Measurements from ENCODE around the gene CCDC171.

The CCDC171 gene

DNA sequence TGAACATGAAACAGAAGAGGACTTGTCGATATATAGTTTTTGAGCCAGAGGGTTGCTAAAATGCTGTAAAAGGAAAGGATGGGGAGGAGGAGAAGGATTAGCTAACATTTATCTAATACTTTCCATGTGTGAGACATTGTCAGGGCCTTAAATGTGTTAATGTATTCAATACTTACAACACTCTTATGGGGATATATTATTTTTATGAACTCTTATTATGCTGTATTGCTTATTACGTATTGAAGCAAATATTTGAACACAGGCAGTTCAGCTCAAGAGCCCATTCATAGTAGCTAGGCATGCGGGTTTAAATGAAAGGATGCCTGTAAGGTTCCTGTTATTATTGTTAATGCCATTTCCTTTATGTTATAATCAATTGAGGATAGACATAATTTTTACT is 391.5 kb downstream of the CCDC171 start:
- no peak for DNase-seq
- H3K9me3 ChIP-seq (ENCODE audit: control insufficient read depth, low read length): no peaks in the 10 kb centered on the region
- no peak overlapping the region for H3K4me3 ChIP-seq (ENCODE audit: insufficient read depth, low read depth, low read length, poor library complexity, severe bottlenecking)

DNA sequence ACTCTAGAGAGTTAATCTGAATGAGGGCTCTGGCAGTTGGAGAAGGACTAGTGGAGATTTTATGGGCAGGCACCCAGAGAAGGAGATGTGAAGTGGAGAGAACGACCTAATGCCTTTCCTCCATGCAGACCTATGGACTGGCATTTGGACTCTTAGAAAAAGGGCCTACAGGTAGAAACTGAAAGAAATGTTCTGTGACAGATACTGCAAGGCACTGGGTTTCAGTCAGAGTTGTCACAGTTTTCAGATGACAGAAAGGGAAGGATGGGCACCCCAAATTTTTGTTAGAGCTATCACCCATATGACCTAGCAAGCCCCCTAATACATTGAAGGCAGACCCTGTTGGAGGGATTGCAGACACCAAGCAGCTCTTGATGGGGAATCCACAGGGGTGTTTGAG is 406.8 kb downstream of the CCDC171 start:
- no peak overlapping the region for H3K27ac ChIP-seq (ENCODE audit: insufficient read depth, low read length, poor library complexity, severe bottlenecking)
- no peaks in the 10 kb centered on the region for H3K36me3 ChIP-seq (ENCODE audit: control insufficient read depth, insufficient read depth, low read length)
- H3K4me3 ChIP-seq (ENCODE audit: insufficient read depth, low read depth, low read length, poor library complexity, severe bottlenecking): no peak overlapping the region
- H3K4me1 ChIP-seq (ENCODE audit: control insufficient read depth, insufficient read depth, low read length, poor library complexity, severe bottlenecking): no peaks in the 10 kb centered on the region
- H3K9me3 ChIP-seq (ENCODE audit: control insufficient read depth, low read length): no peaks in the 10 kb centered on the region
- DNase-seq: no peak
- no peaks in the 10 kb centered on the region for H3K27me3 ChIP-seq (replicated peaks; ENCODE audit: control insufficient read depth, insufficient read depth, low read length, poor library complexity, severe bottlenecking)

More for the DNA sequence above, 391.5 kb downstream of the CCDC171 start:
- Histone ChIP-seq H3K36me3 (ENCODE audit: control insufficient read depth, insufficient read depth, low read length) (no peaks in the 10 kb centered on the region), H3K27me3 (replicated peaks; ENCODE audit: control insufficient read depth, insufficient read depth, low read length, poor library complexity, severe bottlenecking) (no peaks in the 10 kb centered on the region), H3K4me1 (ENCODE audit: control insufficient read depth, insufficient read depth, low read length, poor library complexity, severe bottlenecking) (no peaks in the 10 kb centered on the region), H3K27ac (ENCODE audit: insufficient read depth, low read length, poor library complexity, severe bottlenecking) (no peak overlapping the region)

DNA sequence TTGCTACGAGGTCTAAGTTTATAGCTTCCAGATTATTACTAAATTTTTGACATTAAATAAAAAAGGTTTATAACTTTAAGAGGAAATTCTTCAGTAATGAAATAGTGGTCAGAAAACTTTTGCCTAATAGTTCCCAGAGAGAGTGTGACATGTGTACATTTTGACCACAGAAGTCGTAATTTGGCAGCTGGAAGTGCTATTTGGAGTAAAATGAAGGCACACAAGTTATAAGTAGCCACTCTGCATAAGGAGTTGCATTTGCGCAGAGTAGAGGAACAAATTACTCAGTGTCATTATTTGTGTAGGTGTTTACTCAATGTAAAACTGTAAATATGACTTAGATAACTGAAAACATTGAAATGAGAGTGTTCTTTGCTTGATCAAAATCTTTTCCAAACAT is 408.4 kb downstream of the CCDC171 start:
- Histone ChIP-seq H3K27ac (ENCODE audit: insufficient read depth, low read length, poor library complexity, severe bottlenecking) (no peak overlapping the region), H3K4me3 (ENCODE audit: insufficient read depth, low read depth, low read length, poor library complexity, severe bottlenecking) (no peak overlapping the region), H3K36me3 (ENCODE audit: control insufficient read depth, insufficient read depth, low read length) (no peaks in the 10 kb centered on the region), H3K9me3 (ENCODE audit: control insufficient read depth, low read length) (no peaks in the 10 kb centered on the region), H3K27me3 (replicated peaks; ENCODE audit: control insufficient read depth, insufficient read depth, low read length, poor library complexity, severe bottlenecking) (no peaks in the 10 kb centered on the region), H3K4me1 (ENCODE audit: control insufficient read depth, insufficient read depth, low read length, poor library complexity, severe bottlenecking) (no peaks in the 10 kb centered on the region)
- DNase-seq: no peak

DNA sequence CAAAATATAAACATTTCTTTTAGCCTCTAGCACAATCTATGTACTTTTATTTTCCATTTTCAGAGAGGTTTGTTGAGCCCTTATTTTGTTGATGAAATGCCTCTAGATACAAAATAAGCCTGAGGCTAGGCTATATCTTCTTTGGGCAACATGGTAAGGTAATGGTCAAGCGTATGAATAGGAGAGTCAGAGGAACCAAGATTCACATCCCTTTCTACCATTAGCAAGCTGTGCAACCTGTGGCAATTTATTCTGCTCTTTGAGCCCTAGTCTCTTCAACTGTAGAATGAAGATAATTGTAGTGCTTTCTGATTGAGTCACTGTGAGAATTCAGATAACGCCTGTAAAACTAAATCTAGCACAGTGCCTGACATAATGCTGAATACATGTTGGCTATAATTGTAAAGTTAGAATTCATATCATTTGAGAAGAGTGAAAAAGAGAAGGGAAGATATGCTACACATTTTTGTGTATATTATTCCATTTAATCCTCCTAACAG is 412.5 kb downstream of the CCDC171 start:
- DNase-seq: no peak
- no peaks in the 10 kb centered on the region for H3K27me3 ChIP-seq (replicated peaks; ENCODE audit: control insufficient read depth, insufficient read depth, low read length, poor library complexity, severe bottlenecking)
- no peak overlapping the region for H3K27ac ChIP-seq (ENCODE audit: insufficient read depth, low read length, poor library complexity, severe bottlenecking)
- H3K4me3 ChIP-seq (ENCODE audit: insufficient read depth, low read depth, low read length, poor library complexity, severe bottlenecking): no peak overlapping the region
- no peaks in the 10 kb centered on the region for H3K36me3 ChIP-seq (ENCODE audit: control insufficient read depth, insufficient read depth, low read length)
- no peaks in the 10 kb centered on the region for H3K4me1 ChIP-seq (ENCODE audit: control insufficient read depth, insufficient read depth, low read length, poor library complexity, severe bottlenecking)
- no peaks in the 10 kb centered on the region for H3K9me3 ChIP-seq (ENCODE audit: control insufficient read depth, low read length)

DNA sequence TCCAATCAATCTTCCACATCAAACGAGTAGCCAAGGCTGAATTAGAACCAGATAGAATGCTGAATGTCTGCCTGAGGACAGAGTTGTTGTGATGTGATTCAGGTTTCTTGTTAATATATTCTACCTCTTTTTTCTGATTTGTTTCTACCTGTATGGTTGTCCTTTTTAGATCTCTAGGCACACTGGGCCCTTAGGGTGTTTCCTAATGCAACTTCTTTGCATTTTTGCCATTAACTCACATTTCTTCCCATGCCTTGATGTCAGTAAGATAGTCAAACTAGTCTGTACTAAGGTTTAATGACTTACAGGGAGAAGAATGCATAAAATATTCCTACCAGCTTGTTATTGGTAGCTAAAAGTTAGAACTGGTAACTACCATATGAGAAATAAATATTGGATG is 413.6 kb downstream of the CCDC171 start:
- Histone ChIP-seq H3K4me1 (ENCODE audit: control insufficient read depth, insufficient read depth, low read length, poor library complexity, severe bottlenecking) (no peaks in the 10 kb centered on the region), H3K4me3 (ENCODE audit: insufficient read depth, low read depth, low read length, poor library complexity, severe bottlenecking) (no peak overlapping the region), H3K36me3 (ENCODE audit: control insufficient read depth, insufficient read depth, low read length) (no peaks in the 10 kb centered on the region), H3K27ac (ENCODE audit: insufficient read depth, low read length, poor library complexity, severe bottlenecking) (no peak overlapping the region), H3K27me3 (replicated peaks; ENCODE audit: control insufficient read depth, insufficient read depth, low read length, poor library complexity, severe bottlenecking) (no peaks in the 10 kb centered on the region), H3K9me3 (ENCODE audit: control insufficient read depth, low read length) (no peaks in the 10 kb centered on the region)
- DNase-seq: no peak

DNA sequence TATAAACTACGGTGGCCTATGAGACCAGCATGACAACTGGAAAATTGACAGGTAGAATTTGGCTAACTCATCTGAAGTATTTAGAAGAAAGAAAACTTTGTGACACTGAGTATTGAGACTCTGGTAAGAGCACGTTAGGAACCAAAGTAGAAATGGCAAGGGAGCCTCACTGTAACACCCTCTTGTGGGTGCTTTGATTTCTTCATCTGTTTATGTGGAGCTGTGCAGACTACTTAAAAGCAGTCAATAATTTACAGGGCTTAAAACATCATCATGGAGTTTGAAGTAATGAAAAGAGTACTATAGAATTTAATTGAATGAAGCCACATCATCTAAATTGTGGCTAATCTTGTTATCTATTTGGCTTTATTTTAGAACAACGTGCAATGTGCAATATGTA is 414.2 kb downstream of the CCDC171 start:
- H3K27me3 ChIP-seq (replicated peaks; ENCODE audit: control insufficient read depth, insufficient read depth, low read length, poor library complexity, severe bottlenecking): no peaks in the 10 kb centered on the region
- no peak for DNase-seq
- no peaks in the 10 kb centered on the region for H3K9me3 ChIP-seq (ENCODE audit: control insufficient read depth, low read length)
- no peak overlapping the region for H3K27ac ChIP-seq (ENCODE audit: insufficient read depth, low read length, poor library complexity, severe bottlenecking)
- H3K4me3 ChIP-seq (ENCODE audit: insufficient read depth, low read depth, low read length, poor library complexity, severe bottlenecking): no peak overlapping the region
- H3K36me3 ChIP-seq (ENCODE audit: control insufficient read depth, insufficient read depth, low read length): no peaks in the 10 kb centered on the region
- H3K4me1 ChIP-seq (ENCODE audit: control insufficient read depth, insufficient read depth, low read length, poor library complexity, severe bottlenecking): no peaks in the 10 kb centered on the region

DNA sequence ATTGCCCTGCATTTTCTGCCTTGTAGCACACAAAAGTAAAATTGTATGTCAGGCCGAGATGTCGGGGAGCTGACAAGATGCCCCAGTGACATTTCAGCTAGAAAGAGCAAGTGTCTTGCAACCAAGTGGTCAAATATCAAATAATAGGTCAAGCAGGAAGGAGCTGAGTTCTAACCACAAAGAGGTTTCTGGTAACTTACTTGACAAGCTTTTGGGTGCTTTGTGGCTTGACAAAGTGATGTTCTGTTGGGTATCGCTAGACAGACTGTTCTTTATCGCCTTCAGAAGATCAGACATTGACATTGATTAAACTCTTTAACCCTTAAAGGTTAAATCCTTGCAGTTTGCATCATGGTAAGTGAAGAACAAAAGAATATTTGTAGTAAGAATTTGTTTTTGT is 419.9 kb downstream of the CCDC171 start:
- no peak overlapping the region for H3K4me3 ChIP-seq (ENCODE audit: insufficient read depth, low read depth, low read length, poor library complexity, severe bottlenecking)
- no peaks in the 10 kb centered on the region for H3K27me3 ChIP-seq (replicated peaks; ENCODE audit: control insufficient read depth, insufficient read depth, low read length, poor library complexity, severe bottlenecking)
- no peak for DNase-seq
- H3K9me3 ChIP-seq (ENCODE audit: control insufficient read depth, low read length): no peaks in the 10 kb centered on the region
- H3K36me3 ChIP-seq (ENCODE audit: control insufficient read depth, insufficient read depth, low read length): no peaks in the 10 kb centered on the region
- H3K27ac ChIP-seq (ENCODE audit: insufficient read depth, low read length, poor library complexity, severe bottlenecking): no peak overlapping the region
- H3K4me1 ChIP-seq (ENCODE audit: control insufficient read depth, insufficient read depth, low read length, poor library complexity, severe bottlenecking): no peaks in the 10 kb centered on the region

DNA sequence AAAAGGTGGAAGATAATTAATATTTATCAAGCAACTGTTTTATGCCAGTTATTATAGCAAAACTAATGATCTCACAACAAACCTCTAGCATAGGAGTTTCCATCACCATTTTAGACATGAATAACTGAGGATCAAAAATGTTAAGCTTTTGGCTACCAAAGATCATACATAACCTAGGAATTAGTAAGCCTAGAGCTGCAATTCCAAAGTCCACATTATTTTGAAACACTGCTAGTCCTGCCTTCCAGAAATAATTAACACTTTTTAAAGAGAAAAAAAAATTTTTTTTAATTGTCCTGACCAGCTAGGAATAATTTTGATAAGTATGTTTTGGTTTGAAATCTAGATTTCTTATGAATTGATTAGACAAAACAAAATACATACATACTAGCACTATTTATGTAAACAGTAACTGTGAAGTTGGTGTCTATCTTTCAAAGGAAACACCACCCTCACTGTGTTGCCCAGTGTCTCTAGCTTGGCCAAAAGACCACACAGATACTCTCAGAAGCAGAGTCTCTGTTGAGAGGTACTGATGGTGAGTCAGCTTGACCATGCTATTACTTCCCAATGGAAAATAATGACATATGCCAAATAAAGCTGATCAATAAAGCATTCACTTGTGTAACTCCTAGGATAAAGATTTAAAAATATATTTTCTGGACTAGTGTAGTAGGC is 422.4 kb downstream of the CCDC171 start:
- DNase-seq: no peak
- H3K4me3 ChIP-seq (ENCODE audit: insufficient read depth, low read depth, low read length, poor library complexity, severe bottlenecking): no peak overlapping the region
- no peaks in the 10 kb centered on the region for H3K4me1 ChIP-seq (ENCODE audit: control insufficient read depth, insufficient read depth, low read length, poor library complexity, severe bottlenecking)
- no peak overlapping the region for H3K27ac ChIP-seq (ENCODE audit: insufficient read depth, low read length, poor library complexity, severe bottlenecking)
- no peaks in the 10 kb centered on the region for H3K36me3 ChIP-seq (ENCODE audit: control insufficient read depth, insufficient read depth, low read length)
- H3K9me3 ChIP-seq (ENCODE audit: control insufficient read depth, low read length): no peaks in the 10 kb centered on the region
- no peaks in the 10 kb centered on the region for H3K27me3 ChIP-seq (replicated peaks; ENCODE audit: control insufficient read depth, insufficient read depth, low read length, poor library complexity, severe bottlenecking)

DNA sequence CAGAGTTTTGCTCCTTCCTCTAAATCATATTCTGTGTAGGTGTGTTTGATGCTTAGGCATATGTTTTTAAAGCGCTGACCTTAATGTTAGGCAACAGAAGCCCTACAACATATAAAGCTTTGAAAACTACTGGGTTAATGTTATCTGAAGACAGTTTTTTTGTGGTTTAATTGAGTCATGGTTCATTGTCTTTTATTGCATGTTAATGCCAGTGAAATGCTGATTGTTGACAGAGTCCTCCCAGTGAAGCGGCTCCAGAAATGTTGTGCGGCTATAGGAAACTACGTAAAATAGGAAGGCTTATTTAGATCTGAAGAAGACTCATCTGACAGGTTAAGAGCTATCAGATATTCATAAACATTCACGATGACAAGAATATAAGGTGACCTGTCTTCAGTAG is 424.6 kb downstream of the CCDC171 start:
- Histone ChIP-seq H3K27ac (ENCODE audit: insufficient read depth, low read length, poor library complexity, severe bottlenecking) (no peak overlapping the region), H3K9me3 (ENCODE audit: control insufficient read depth, low read length) (no peaks in the 10 kb centered on the region), H3K4me3 (ENCODE audit: insufficient read depth, low read depth, low read length, poor library complexity, severe bottlenecking) (no peak overlapping the region), H3K36me3 (ENCODE audit: control insufficient read depth, insufficient read depth, low read length) (no peaks in the 10 kb centered on the region), H3K27me3 (replicated peaks; ENCODE audit: control insufficient read depth, insufficient read depth, low read length, poor library complexity, severe bottlenecking) (no peaks in the 10 kb centered on the region), H3K4me1 (ENCODE audit: control insufficient read depth, insufficient read depth, low read length, poor library complexity, severe bottlenecking) (no peaks in the 10 kb centered on the region)
- no peak for DNase-seq

DNA sequence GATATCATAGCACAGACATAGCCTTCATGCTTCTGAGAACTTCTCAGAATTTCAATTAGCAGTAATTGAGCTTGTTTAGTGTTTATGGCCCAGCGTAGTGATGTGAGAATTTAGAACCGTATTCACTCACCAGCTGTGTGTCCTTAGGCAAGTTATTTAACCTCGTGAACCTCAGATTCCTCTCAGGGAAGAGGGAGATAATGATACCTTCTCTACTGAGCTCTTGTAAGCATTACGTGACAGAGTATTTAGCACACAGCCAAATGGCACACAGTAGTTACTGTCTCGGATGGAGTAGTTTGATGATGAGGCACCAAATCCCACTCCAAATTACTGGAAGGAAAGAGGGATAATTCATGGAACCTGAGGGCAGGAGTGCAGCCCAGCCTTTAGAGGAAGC is 429.3 kb downstream of the CCDC171 start:
- DNase-seq: no peak
- Histone ChIP-seq H3K36me3 (ENCODE audit: control insufficient read depth, insufficient read depth, low read length) (no peaks in the 10 kb centered on the region), H3K27ac (ENCODE audit: insufficient read depth, low read length, poor library complexity, severe bottlenecking) (no peak overlapping the region), H3K4me1 (ENCODE audit: control insufficient read depth, insufficient read depth, low read length, poor library complexity, severe bottlenecking) (no peaks in the 10 kb centered on the region), H3K4me3 (ENCODE audit: insufficient read depth, low read depth, low read length, poor library complexity, severe bottlenecking) (no peak overlapping the region), H3K9me3 (ENCODE audit: control insufficient read depth, low read length) (no peaks in the 10 kb centered on the region), H3K27me3 (replicated peaks; ENCODE audit: control insufficient read depth, insufficient read depth, low read length, poor library complexity, severe bottlenecking) (no peaks in the 10 kb centered on the region)

All from effector memory CD4-positive, alpha-beta T cell (primary cell).